K562 (cell line): ENCODE results near the gene NAXD. TPM values are rescaled to one million over a fixed set of nuclear protein-coding genes. Genes with fewer than 3 reads are reported as not detected.

Experiments
- CHD4 ChIP-seq: fragments of 200-600 bp; sonication (generic); IDR thresholded peaks from 3 replicates; pipeline ENCODE4 v1.6.1; 2012; ENCODE audit warnings: low read depth, mild to moderate bottlenecking, mixed read lengths, low read length, inconsistent platforms; ENCODE audit not compliant: insufficient read depth, insufficient replicate concordance, poor library complexity, severe bottlenecking
- FOXM1 ChIP-seq, 2 experiments: fragments of 450-650 bp in 1 of 2; sonication (generic) in 1 of 2; formaldehyde crosslinking in 1 of 2; IDR thresholded peaks; 2 replicates each; pipeline versions ENCODE4 v1.6.1 to v1.9.0; 2017 to 2022; ENCODE audit warnings: low read depth in 2 of 2, mild to moderate bottlenecking in 2 of 2, missing genetic modification reagents in 1 of 2, moderate library complexity in 1 of 2
- ZFP36 ChIP-seq: fragments of 150-350 bp; IDR thresholded peaks from 2 replicates; pipeline ENCODE4 v1.6.1; 2018; ENCODE audit warnings: low read length, low read depth; ENCODE audit not compliant: partially characterized antibody
- ZNF12 ChIP-seq: sonication (generic); formaldehyde crosslinking; IDR thresholded peaks from 2 replicates; pipeline ENCODE4 v1.4.0; 2020; ENCODE audit warnings: mild to moderate bottlenecking, missing genetic modification reagents
- ZNF124 ChIP-seq: sonication (generic); formaldehyde crosslinking; IDR thresholded peaks from 2 replicates; pipeline ENCODE4 v1.8.1; 2022; ENCODE audit warnings: missing genetic modification reagents
- ZSCAN29 ChIP-seq: fragments of 450-650 bp; IDR thresholded peaks from 2 replicates; pipeline ENCODE4 v1.6.1; 2017
- polyA plus RNA-seq, 8 experiments: library from polyadenylated mRNA; depleted of rRNA in 4 of 8; stranded (reverse) in 5 of 8; unstranded in 3 of 8; fragments of >200 nt; fragmentation: Nextera tagmentation in 2 of 8; fragmentation: Illumina TruSeq in 1 of 8; extraction: Ambion mirVana in 2 of 8; extraction: Trizol in 1 of 8; gene quantifications; 2 replicates each; pipeline versions ENCODE4 v1.2.1 to v1.2.3, GENCODE V29; 2011 to 2014; ENCODE audit warnings: inconsistent platforms in 1 of 8, missing spikeins in 1 of 8
- total RNA-seq, 7 experiments: library from RNA; depleted of rRNA in 6 of 7; stranded (reverse); fragments of >200 nt in 6 of 7; fragmentation: Illumina TruSeq in 2 of 7; extraction: Trizol in 2 of 7; gene quantifications; 2 replicates each; pipeline versions ENCODE4 v1.2.1 to v1.2.3, GENCODE V29; 2011 to 2021; ENCODE audit warnings: low replicate concordance in 1 of 7
- TF ChIP-seq, protein P1 (sequence below): sonication (generic); formaldehyde crosslinking; IDR thresholded peaks from 2 replicates; pipeline ENCODE4 v1.8.0; 2022; ENCODE audit warnings: mild to moderate bottlenecking, missing genetic modification reagents
- TF ChIP-seq, protein P2 (sequence below): fragments of 450-650 bp; IDR thresholded peaks from 2 replicates; pipeline ENCODE4 v1.6.1; 2016; ENCODE audit warnings: mild to moderate bottlenecking
- TF ChIP-seq, protein P3 (sequence below): fragments of 250-450 bp; sonication (Bioruptor Pico); IDR thresholded peaks from 2 replicates; pipeline ENCODE4 v1.5.1; 2021; ENCODE audit warnings: mild to moderate bottlenecking
- TF ChIP-seq, protein P4 (sequence below): sonication (generic); formaldehyde crosslinking; IDR thresholded peaks from 2 replicates; pipeline ENCODE4 v1.8.1; 2023; ENCODE audit warnings: missing genetic modification reagents, mild to moderate bottlenecking, borderline replicate concordance
- TF ChIP-seq, protein P5 (sequence below): sonication (generic); formaldehyde crosslinking; IDR thresholded peaks from 2 replicates; pipeline ENCODE4 v1.5.0; 2020; ENCODE audit warnings: missing genetic modification reagents
- TF ChIP-seq, protein P6 (sequence below): sonication (generic); formaldehyde crosslinking; IDR thresholded peaks from 2 replicates; pipeline ENCODE4 v1.8.0; 2022; ENCODE audit warnings: mild to moderate bottlenecking, missing genetic modification reagents, borderline replicate concordance

NAXD gene
- total and polyA plus RNA-seq, 9 of the 15 experiments (the other 6 are each of a cell fraction or from before 2014, with no cell fraction given) = 0.59 to 20.6 (median 13.0) TPM

DNA sequence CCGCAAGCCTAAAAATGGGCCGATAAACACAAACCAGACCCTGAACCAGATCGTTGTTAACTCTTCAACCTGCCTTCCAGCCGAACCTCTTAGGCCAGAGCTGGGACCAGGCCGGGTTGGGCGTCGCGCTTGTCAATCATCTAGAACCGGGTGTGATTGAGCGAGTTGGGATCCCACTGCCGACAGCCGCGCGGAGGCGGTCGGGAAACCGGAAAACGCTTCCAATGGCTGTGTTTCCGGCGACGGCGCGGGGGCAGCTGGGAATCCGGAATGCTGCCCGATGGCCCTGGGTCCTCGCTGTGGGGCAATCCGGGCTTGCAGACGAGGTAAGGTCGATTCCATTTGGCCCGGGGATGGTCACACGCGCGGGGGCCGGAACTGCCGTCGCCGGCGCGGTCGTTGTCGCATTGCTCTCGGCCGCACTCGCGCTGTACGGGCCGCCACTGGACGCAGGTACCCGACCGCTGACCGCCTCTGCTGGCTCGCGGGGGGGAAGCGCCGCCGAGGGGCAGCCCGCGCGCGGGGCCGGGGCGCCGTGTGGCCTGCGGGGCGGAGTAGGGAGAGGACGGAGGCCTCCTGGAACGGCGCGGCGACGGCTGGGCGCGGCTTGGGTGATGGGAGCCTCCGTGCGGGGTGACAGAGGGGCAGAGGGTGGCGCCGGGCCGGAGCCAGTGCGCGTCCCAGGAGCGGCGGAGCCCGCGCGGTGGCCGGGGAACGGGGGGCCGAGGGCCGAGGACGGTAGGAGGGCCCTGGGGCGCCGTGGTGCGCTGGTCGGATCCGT lies at the start of gene NAXD (continued):
- TF ChIP-seq ZNF12 (CRISPR knock-in tag) = no peak
- TF ChIP-seq, protein P1, sequence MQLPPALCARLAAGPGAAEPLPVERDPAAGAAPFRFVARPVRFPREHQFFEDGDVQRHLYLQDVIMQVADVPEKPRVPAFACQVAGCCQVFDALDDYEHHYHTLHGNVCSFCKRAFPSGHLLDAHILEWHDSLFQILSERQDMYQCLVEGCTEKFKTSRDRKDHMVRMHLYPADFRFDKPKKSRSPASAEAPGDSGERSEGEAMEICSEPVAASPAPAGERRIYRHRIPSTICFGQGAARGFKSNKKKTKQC (CRISPR knock-in tag) = no peak; the same call in 1 of the 2 replicates
- TF ChIP-seq, protein P2, sequence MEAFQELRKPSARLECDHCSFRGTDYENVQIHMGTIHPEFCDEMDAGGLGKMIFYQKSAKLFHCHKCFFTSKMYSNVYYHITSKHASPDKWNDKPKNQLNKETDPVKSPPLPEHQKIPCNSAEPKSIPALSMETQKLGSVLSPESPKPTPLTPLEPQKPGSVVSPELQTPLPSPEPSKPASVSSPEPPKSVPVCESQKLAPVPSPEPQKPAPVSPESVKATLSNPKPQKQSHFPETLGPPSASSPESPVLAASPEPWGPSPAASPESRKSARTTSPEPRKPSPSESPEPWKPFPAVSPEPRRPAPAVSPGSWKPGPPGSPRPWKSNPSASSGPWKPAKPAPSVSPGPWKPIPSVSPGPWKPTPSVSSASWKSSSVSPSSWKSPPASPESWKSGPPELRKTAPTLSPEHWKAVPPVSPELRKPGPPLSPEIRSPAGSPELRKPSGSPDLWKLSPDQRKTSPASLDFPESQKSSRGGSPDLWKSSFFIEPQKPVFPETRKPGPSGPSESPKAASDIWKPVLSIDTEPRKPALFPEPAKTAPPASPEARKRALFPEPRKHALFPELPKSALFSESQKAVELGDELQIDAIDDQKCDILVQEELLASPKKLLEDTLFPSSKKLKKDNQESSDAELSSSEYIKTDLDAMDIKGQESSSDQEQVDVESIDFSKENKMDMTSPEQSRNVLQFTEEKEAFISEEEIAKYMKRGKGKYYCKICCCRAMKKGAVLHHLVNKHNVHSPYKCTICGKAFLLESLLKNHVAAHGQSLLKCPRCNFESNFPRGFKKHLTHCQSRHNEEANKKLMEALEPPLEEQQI = no peak
- TF ChIP-seq, protein P3, sequence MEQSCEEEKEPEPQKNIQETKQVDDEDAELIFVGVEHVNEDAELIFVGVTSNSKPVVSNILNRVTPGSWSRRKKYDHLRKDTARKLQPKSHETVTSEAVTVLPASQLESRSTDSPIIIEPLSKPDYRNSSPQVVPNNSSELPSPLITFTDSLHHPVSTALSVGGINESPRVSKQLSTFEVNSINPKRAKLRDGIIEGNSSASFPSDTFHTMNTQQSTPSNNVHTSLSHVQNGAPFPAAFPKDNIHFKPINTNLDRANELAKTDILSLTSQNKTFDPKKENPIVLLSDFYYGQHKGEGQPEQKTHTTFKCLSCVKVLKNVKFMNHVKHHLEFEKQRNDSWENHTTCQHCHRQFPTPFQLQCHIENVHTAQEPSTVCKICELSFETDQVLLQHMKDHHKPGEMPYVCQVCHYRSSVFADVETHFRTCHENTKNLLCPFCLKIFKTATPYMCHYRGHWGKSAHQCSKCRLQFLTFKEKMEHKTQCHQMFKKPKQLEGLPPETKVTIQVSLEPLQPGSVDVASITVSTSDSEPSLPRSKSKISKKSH (CRISPR knock-in tag) = no peak
- TF ChIP-seq CHD4 = no peak
- TF ChIP-seq, protein P4, sequence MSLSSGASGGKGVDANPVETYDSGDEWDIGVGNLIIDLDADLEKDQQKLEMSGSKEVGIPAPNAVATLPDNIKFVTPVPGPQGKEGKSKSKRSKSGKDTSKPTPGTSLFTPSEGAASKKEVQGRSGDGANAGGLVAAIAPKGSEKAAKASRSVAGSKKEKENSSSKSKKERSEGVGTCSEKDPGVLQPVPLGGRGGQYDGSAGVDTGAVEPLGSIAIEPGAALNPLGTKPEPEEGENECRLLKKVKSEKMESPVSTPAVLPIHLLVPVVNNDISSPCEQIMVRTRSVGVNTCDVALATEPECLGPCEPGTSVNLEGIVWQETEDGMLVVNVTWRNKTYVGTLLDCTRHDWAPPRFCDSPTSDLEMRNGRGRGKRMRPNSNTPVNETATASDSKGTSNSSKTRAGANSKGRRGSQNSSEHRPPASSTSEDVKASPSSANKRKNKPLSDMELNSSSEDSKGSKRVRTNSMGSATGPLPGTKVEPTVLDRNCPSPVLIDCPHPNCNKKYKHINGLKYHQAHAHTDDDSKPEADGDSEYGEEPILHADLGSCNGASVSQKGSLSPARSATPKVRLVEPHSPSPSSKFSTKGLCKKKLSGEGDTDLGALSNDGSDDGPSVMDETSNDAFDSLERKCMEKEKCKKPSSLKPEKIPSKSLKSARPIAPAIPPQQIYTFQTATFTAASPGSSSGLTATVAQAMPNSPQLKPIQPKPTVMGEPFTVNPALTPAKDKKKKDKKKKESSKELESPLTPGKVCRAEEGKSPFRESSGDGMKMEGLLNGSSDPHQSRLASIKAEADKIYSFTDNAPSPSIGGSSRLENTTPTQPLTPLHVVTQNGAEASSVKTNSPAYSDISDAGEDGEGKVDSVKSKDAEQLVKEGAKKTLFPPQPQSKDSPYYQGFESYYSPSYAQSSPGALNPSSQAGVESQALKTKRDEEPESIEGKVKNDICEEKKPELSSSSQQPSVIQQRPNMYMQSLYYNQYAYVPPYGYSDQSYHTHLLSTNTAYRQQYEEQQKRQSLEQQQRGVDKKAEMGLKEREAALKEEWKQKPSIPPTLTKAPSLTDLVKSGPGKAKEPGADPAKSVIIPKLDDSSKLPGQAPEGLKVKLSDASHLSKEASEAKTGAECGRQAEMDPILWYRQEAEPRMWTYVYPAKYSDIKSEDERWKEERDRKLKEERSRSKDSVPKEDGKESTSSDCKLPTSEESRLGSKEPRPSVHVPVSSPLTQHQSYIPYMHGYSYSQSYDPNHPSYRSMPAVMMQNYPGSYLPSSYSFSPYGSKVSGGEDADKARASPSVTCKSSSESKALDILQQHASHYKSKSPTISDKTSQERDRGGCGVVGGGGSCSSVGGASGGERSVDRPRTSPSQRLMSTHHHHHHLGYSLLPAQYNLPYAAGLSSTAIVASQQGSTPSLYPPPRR (CRISPR knock-in tag) = peak; percentile 22; the same call in 1 of the 2 replicates
- TF ChIP-seq ZFP36 = no peak
- no peak for TF ChIP-seq ZSCAN29
- no peak for TF ChIP-seq FOXM1 (IDR thresholded peaks at IDR 0.05; ENCODE audit: low read depth)
- 0 out of 2 replicates have a peak, but pooled peaks have one; percentile 18 for TF ChIP-seq FOXM1 (CRISPR knock-in tag; IDR thresholded peaks at IDR 0.05; ENCODE audit: low read depth)
- TF ChIP-seq, protein P5, sequence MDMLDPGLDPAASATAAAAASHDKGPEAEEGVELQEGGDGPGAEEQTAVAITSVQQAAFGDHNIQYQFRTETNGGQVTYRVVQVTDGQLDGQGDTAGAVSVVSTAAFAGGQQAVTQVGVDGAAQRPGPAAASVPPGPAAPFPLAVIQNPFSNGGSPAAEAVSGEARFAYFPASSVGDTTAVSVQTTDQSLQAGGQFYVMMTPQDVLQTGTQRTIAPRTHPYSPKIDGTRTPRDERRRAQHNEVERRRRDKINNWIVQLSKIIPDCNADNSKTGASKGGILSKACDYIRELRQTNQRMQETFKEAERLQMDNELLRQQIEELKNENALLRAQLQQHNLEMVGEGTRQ = no peak
- no peak for TF ChIP-seq ZNF124 (CRISPR knock-in tag)
- TF ChIP-seq, protein P6, sequence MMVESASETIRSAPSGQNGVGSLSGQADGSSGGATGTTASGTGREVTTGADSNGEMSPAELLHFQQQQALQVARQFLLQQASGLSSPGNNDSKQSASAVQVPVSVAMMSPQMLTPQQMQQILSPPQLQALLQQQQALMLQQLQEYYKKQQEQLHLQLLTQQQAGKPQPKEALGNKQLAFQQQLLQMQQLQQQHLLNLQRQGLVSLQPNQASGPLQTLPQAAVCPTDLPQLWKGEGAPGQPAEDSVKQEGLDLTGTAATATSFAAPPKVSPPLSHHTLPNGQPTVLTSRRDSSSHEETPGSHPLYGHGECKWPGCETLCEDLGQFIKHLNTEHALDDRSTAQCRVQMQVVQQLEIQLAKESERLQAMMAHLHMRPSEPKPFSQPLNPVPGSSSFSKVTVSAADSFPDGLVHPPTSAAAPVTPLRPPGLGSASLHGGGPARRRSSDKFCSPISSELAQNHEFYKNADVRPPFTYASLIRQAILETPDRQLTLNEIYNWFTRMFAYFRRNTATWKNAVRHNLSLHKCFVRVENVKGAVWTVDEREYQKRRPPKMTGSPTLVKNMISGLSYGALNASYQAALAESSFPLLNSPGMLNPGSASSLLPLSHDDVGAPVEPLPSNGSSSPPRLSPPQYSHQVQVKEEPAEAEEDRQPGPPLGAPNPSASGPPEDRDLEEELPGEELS = no peak
